ENCODE measurements around the gene CASP4.

DNA sequence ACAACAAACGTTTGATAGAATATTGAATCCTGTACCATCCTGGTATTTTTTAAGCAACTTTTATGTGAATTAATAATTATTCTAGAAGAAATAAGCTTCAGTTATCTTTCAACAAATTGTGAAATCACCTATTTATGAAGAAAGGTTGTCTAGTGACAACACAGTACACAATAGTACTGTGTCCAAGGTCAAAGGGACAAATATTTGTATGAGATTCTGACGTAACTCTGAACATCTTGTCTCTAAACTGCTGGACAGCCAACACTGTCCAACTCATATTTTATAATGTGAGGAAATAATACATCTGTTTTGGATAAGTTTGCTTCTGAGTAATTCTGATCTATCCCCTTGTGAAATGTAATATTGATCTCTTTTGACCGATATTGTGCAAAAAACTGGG is 35.6 kb upstream of the CASP4 start:
- TF ChIP-seq, protein P1, sequence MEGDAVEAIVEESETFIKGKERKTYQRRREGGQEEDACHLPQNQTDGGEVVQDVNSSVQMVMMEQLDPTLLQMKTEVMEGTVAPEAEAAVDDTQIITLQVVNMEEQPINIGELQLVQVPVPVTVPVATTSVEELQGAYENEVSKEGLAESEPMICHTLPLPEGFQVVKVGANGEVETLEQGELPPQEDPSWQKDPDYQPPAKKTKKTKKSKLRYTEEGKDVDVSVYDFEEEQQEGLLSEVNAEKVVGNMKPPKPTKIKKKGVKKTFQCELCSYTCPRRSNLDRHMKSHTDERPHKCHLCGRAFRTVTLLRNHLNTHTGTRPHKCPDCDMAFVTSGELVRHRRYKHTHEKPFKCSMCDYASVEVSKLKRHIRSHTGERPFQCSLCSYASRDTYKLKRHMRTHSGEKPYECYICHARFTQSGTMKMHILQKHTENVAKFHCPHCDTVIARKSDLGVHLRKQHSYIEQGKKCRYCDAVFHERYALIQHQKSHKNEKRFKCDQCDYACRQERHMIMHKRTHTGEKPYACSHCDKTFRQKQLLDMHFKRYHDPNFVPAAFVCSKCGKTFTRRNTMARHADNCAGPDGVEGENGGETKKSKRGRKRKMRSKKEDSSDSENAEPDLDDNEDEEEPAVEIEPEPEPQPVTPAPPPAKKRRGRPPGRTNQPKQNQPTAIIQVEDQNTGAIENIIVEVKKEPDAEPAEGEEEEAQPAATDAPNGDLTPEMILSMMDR (IDR thresholded peaks at IDR 0.05 in 2 of 3, conservative IDR thresholded peaks at IDR 0.05 in 1 of 3; ENCODE audit: borderline replicate concordance in 1 of 3, insufficient read depth in 1 of 3, low read depth in 2 of 3, low read length in 2 of 3) = no peak
- no peak for TF ChIP-seq YY1 (IDR thresholded peaks at IDR 0.05; ENCODE audit: extremely low read depth, insufficient replicate concordance, low read depth, low read length)
- TF ChIP-seq SP1 (IDR thresholded peaks at IDR 0.05; ENCODE audit: low read depth) = no peak
- TF ChIP-seq SIN3A (IDR thresholded peaks at IDR 0.05; ENCODE audit: low read depth) = no peak
- TF ChIP-seq, protein P2, sequence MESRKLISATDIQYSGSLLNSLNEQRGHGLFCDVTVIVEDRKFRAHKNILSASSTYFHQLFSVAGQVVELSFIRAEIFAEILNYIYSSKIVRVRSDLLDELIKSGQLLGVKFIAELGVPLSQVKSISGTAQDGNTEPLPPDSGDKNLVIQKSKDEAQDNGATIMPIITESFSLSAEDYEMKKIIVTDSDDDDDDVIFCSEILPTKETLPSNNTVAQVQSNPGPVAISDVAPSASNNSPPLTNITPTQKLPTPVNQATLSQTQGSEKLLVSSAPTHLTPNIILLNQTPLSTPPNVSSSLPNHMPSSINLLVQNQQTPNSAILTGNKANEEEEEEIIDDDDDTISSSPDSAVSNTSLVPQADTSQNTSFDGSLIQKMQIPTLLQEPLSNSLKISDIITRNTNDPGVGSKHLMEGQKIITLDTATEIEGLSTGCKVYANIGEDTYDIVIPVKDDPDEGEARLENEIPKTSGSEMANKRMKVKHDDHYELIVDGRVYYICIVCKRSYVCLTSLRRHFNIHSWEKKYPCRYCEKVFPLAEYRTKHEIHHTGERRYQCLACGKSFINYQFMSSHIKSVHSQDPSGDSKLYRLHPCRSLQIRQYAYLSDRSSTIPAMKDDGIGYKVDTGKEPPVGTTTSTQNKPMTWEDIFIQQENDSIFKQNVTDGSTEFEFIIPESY (IDR thresholded peaks at IDR 0.05; ENCODE audit: extremely low read depth, insufficient replicate concordance, low read length) = no peak
- no peak for TF ChIP-seq RAD21 (IDR thresholded peaks at IDR 0.05; ENCODE audit: low read depth)
- TF ChIP-seq, protein P3, sequence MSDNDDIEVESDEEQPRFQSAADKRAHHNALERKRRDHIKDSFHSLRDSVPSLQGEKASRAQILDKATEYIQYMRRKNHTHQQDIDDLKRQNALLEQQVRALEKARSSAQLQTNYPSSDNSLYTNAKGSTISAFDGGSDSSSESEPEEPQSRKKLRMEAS (IDR thresholded peaks at IDR 0.05) = no peak
- no peak for TF ChIP-seq POLR2AphosphoS5 (IDR thresholded peaks at IDR 0.05; ENCODE audit: low read depth, low read length)
- no peak for TF ChIP-seq POLR2A (IDR thresholded peaks at IDR 0.05; ENCODE audit: borderline replicate concordance, extremely low read depth, insufficient read depth, insufficient read length)
- TF ChIP-seq ZNF274 (IDR thresholded peaks at IDR 0.05; ENCODE audit: low read depth, low read length) = no peak
- TF ChIP-seq EZH2phosphoT487 (IDR thresholded peaks at IDR 0.05; ENCODE audit: borderline replicate concordance) = no peak
- no peak for TF ChIP-seq ELF1 (IDR thresholded peaks at IDR 0.05; ENCODE audit: borderline replicate concordance, low read depth)
- TF ChIP-seq EGR1 (IDR thresholded peaks at IDR 0.05; ENCODE audit: low read depth) = no peak
